MCF 10A (cell line): Measurements from ENCODE around the gene NSMF. TPM values are rescaled to one million over a fixed set of nuclear protein-coding genes. Genes with fewer than 3 reads are reported as not detected.

Experiments
- BruUV-seq: library from RNA; stranded (reverse); fragments of 400-500 nt; replicated peaks from 2 replicates; lab custom pipeline; 2021; lab: Mats Ljungman, UMichigan
- CTCF ChIA-PET: fragments of 300-600 bp; sonication (Branson Sonifier 250); formaldehyde crosslinking; extraction: SDS; loops from one replicate; lab custom pipeline; 2021; ENCODE audit warnings: antibody characterized with exemption, inconsistent platforms; lab: Yijun Ruan, JAX
- POLR2A ChIA-PET: fragments of 300-600, 350-650 bp; sonication (Branson Sonifier 250); formaldehyde crosslinking; extraction: SDS; loops from one replicate; lab custom pipeline; 2020; ENCODE audit warnings: antibody characterized with exemption, inconsistent platforms; lab: Yijun Ruan, JAX
- DNase-seq: peaks from one replicate; pipeline ENCODE4 v3.0.0-alpha.2; 2018; ENCODE audit not compliant: unreplicated experiment
- H3K27ac Mint-ChIP-seq: one replicate; pipeline ENCODE4 v1.8.0; 2022; ENCODE audit warnings: mild to moderate bottlenecking, low read depth, mixed read lengths; ENCODE audit not compliant: unreplicated experiment
- H3K27me3 Mint-ChIP-seq: one replicate; pipeline ENCODE4 v1.8.0; 2022; ENCODE audit warnings: mixed read lengths; ENCODE audit not compliant: insufficient read depth, unreplicated experiment
- H3K36me3 Mint-ChIP-seq: one replicate; pipeline ENCODE4 v1.8.0; 2022; ENCODE audit warnings: mild to moderate bottlenecking, moderate library complexity, mixed read lengths; ENCODE audit not compliant: insufficient read depth, unreplicated experiment
- H3K4me1 Mint-ChIP-seq: one replicate; pipeline ENCODE4 v1.8.0; 2022; ENCODE audit warnings: mixed read lengths; ENCODE audit not compliant: insufficient read depth, unreplicated experiment
- H3K4me3 Mint-ChIP-seq: one replicate; pipeline ENCODE4 v1.8.0; 2022; ENCODE audit warnings: mild to moderate bottlenecking, moderate library complexity, mixed read lengths; ENCODE audit not compliant: unreplicated experiment
- H3K9me3 Mint-ChIP-seq: one replicate; pipeline ENCODE4 v1.8.0; 2022; ENCODE audit warnings: mixed read lengths; ENCODE audit not compliant: unreplicated experiment
- intact Hi-C: fragments of 100-400 bp; cut with micrococcal nuclease; formaldehyde crosslinking; loops from 2 replicates; pipeline ENCODE4 v1.14.1; 2022
- total RNA-seq: library from RNA; stranded (reverse); gene quantifications from 2 replicates; pipeline ENCODE4 v1.2.3, GENCODE V29; 2022
- TF ChIP-seq, protein P1 (sequence below): fragments of 200-600 bp; IDR thresholded peaks from one replicate; pipeline ENCODE4 v1.8.0; 2022; ENCODE audit warnings: antibody characterized with exemption, mild to moderate bottlenecking; ENCODE audit not compliant: unreplicated experiment

The NSMF gene
- total RNA-seq, 1 experiment from 2014 or later: 37.8 TPM

DNA sequence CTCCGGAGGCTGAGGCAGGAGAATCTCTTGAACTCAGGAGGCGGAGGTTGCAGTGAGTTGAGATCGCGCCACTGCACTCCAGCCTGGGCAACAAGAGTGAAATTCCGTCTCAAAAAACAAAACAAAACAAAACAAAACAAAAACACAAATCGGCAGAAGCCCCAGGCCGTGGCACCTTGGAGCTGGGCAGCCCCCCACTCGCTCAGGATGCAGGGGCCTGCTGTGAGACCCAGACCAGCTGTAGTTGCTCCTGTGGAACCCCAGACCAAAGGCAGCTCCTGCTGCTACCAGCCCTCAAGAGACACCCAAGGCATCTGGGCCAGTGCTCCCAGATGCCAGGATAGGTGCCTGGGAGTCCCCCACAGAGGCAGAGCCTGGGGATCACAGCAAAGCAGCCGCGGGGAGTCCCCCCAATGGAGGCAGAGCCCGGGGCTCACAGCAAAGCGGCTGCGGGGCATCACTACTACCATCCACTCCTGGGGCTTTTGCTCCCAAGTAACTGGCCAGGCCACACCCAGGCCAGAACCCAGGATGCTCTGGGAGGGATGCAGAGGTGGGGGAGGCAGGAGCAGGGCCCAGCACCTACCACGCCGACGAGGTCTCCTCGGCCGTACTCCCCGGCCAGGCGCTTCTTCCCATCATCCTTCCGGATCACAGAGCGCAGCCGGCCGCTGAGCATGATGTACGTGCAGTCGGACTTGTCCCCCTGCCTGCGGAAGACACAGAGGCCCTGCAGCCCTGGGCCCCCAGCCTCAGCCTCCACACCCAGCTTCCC is 37.7 kb upstream of the NSMF start:
- ChIA-PET POLR2A (interaction anchor here (1.5 kb wide), 1 partner anchor 54 kb away, joined by 3 read pairs; no protein-coding TSS in a partner anchor), CTCF (no interaction called here)
- DNase-seq: no peak
- Mint-ChIP-seq H3K4me1 (peaks cover 9% of the 10 kb centered on the region), H3K27me3 (peaks cover 6% of the 10 kb centered on the region), H3K4me3 (no peak overlapping the region), H3K36me3 (peaks cover 4% of the 10 kb centered on the region), H3K9me3 (no peaks in the 10 kb centered on the region), H3K27ac (no peak overlapping the region)
- TF ChIP-seq, protein P1, sequence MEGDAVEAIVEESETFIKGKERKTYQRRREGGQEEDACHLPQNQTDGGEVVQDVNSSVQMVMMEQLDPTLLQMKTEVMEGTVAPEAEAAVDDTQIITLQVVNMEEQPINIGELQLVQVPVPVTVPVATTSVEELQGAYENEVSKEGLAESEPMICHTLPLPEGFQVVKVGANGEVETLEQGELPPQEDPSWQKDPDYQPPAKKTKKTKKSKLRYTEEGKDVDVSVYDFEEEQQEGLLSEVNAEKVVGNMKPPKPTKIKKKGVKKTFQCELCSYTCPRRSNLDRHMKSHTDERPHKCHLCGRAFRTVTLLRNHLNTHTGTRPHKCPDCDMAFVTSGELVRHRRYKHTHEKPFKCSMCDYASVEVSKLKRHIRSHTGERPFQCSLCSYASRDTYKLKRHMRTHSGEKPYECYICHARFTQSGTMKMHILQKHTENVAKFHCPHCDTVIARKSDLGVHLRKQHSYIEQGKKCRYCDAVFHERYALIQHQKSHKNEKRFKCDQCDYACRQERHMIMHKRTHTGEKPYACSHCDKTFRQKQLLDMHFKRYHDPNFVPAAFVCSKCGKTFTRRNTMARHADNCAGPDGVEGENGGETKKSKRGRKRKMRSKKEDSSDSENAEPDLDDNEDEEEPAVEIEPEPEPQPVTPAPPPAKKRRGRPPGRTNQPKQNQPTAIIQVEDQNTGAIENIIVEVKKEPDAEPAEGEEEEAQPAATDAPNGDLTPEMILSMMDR: no peak
- intact Hi-C loops: no loop called here
- BruUV-seq: no TSS peak

DNA sequence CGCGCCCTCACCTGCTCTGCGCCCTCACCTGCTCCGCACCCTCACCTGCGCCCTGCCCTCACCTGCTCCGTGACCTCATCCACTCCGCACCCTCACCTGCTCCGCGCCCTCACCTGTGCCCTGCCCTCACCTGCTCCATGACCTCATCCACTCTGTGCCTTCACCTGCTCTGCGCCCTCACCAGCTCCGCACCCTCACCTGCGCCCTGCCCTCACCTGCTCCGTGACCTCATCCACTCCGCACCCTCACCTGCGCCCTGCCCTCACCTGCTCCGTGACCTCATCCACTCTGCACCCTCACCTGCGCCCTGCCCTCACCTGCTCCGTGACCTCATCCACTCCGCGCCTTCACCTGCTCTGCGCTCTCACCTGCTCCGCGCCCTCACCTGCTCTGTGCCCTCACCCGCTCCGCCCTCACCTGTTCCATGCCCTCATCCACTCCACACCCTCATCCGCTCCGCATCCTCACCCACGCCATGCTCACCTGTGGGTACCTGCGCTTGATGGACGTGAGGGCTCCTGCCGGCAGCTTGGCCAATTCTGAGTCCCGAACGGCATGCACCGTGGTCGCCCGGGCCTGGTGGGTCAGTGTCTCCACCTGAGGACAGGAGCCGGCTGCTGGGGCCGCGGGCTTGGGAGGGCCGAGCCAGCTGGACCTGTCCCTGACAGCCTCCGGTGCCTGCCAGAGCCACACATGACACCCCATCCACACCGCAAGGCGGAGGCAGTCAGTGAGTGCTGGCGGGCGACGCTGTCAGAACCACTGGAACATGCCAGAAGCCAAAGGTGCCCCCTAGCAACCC is 35.6 kb upstream of the NSMF start:
- Mint-ChIP-seq H3K4me3 (no peak overlapping the region), H3K4me1 (peaks cover 9% of the 10 kb centered on the region), H3K27me3 (no peaks in the 10 kb centered on the region), H3K9me3 (no peaks in the 10 kb centered on the region), H3K36me3 (no peaks in the 10 kb centered on the region), H3K27ac (no peak overlapping the region)
- TF ChIP-seq, protein P1: no peak
- POLR2A ChIA-PET: no interaction called here
- intact Hi-C loops: no loop called here
- CTCF ChIA-PET: interaction anchor here (0.8 kb wide), 1 partner anchor 22 kb away, joined by 3 read pairs; no protein-coding TSS in a partner anchor
- DNase-seq: no peak
- BruUV-seq: no TSS peak

DNA sequence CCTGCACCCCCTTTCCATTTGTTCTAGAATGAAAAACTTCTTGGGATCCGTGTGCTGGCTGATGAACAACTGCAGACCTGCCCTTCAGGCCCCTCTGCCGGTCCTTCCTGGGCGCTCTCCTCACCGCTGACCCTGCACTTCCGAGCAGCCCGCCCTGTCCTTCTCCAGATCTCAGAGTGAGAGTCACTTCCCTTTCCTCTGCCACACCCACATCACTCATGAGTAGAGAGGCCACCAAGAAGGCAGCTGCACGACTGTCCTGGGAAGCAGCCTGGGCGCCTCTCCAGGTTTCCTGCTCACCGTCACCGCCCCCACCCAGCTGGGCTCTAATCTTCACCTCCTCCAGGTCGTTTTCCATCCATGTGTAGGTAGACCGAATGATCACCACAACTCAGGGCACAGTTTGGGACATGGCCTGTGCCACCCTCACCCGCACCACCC is 35.0 kb upstream of the NSMF start:
- BruUV-seq: no TSS peak
- Mint-ChIP-seq H3K27me3 (no peaks in the 10 kb centered on the region), H3K4me1 (peaks cover 9% of the 10 kb centered on the region), H3K27ac (no peak overlapping the region), H3K4me3 (no peak overlapping the region), H3K36me3 (no peaks in the 10 kb centered on the region), H3K9me3 (no peaks in the 10 kb centered on the region)
- no peak for DNase-seq
- intact Hi-C loops: no loop called here
- TF ChIP-seq, protein P1: no peak
- ChIA-PET POLR2A (no interaction called here), CTCF (interaction anchor here (0.8 kb wide), 1 partner anchor 22 kb away, joined by 3 read pairs; no protein-coding TSS in a partner anchor)
